KOPT-K1 (cell line): ENCODE measurements around the gene ZNF592.

Experiments
- H3K27ac ChIP-seq: fragments of 200-600 bp; sonication (generic); 2 replicates; pipeline ENCODE4 v1.5.1; 2016; ENCODE audit warnings: antibody characterized with exemption, mild to moderate bottlenecking, low read depth, low read length; ENCODE audit not compliant: poor library complexity, severe bottlenecking
- H3K36me3 ChIP-seq: fragments of 200-600 bp; sonication (generic); 2 replicates; pipeline ENCODE4 v1.5.1; 2017; ENCODE audit warnings: antibody characterized with exemption, mild to moderate bottlenecking, low read length, moderate library complexity; ENCODE audit not compliant: insufficient read depth
- H3K9me3 ChIP-seq: fragments of 200-600 bp; sonication (generic); 2 replicates; pipeline ENCODE4 v1.5.1; 2017; ENCODE audit warnings: antibody characterized with exemption, low read length, mild to moderate bottlenecking; ENCODE audit not compliant: insufficient read depth, poor library complexity, severe bottlenecking

ZNF592 gene

DNA sequence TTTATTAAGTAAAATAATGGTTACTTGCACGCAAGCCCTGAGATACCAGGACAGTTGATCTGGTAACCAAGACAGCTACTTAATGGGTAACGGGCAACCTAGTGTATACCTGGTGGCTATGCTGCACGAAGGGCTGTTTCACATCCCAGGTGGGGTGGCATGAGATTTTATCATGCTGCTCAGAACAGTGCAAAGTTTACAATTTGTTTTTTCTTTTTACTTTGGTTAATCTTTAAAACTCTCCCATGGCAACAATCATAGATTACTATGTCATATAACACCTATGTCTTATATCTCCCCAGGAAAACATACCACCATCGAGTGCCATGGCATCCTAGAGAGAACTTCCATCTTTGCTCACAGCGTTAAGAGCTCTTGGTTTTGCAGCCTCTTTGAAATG, 103.8 kb downstream of the ZNF592 start:
- H3K9me3 ChIP-seq = peaks cover 3% of the 10 kb centered on the region
- no peaks in the 10 kb centered on the region for H3K36me3 ChIP-seq
- H3K27ac ChIP-seq = no peak overlapping the region

DNA sequence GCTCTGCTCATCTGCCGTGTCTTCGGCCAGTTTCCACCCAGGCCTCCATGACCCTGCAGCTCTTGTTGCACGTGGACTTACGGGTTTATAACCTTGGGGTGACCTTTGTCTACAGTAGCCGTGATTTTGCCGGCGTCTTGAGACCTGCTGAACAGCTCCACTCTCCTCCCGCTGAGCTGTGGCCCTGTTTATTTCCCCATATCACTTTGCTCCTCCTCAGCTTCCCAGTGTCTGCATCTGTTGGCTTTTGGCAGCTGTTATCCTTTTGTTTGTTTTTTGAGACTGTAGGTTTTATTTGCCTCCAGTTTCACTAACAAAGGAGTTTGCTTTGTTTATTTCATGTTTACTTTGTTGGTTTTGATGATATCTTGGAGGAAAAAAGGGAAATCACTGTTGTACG, 106.7 kb downstream of the ZNF592 start:
- Histone ChIP-seq H3K27ac (no peak overlapping the region), H3K9me3 (no peaks in the 10 kb centered on the region), H3K36me3 (no peaks in the 10 kb centered on the region)

DNA sequence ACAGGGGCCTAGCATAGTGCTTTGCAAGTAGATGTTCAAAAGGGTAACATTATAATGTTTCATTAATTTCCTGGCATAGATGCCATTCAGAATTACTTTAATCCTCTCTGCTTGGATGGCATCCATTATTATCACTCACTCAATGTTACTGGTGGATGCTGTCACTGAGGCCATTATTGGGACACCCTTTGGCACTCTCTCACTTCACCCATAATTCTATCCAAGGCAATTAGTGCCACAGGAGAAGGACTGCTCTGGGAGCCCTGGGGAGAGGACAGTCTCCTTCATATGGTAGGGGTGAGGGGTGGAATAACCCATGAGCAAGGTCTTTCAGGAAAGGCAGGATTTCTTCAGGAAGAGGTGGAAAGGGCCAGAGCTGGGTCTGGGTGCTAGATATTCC, 107.4 kb downstream of the ZNF592 start:
- Histone ChIP-seq H3K9me3 (no peaks in the 10 kb centered on the region), H3K27ac (no peak overlapping the region)

More for the DNA sequence above, 107.4 kb downstream of the ZNF592 start:
- no peaks in the 10 kb centered on the region for H3K36me3 ChIP-seq
